ENCODE data around the gene KCNK5. TPM values are rescaled to one million over a fixed set of nuclear protein-coding genes. Genes with fewer than 3 reads are reported as not detected.

KCNK5 gene
- polyA plus RNA-seq, 1 donor, result 31.4 TPM

GRCh38 chr6:39218868-39219567 lies 10.3 kb downstream of the KCNK5 start:
- Histone ChIP-seq H3K4me1 (ENCODE audit: control insufficient read depth, insufficient read depth, low read length) (peaks cover 85% of the 10 kb centered on the region), H3K27ac (ENCODE audit: low read length) (peak overlapping the region; percentile 77)
- DNase-seq, result peak in 1 of 2 donors; percentile 37

GRCh38 chr6:39217177-39217864 lies 12.0 kb downstream of the KCNK5 start:
- peak; percentile 76 to 90 for DNase-seq
- Histone ChIP-seq H3K9me3 (ENCODE audit: control insufficient read depth, low read depth, low read length) (no peaks in the 10 kb centered on the region), H3K36me3 (ENCODE audit: control insufficient read depth, insufficient read depth, low read length) (peaks cover 50% of the 10 kb centered on the region), H3K4me1 (ENCODE audit: control insufficient read depth, insufficient read depth, low read length) (peaks cover 92% of the 10 kb centered on the region), H3K27me3 (ENCODE audit: control insufficient read depth, insufficient read depth, low read length) (no peaks in the 10 kb centered on the region), H3K4me3 (ENCODE audit: low read length) (no peak overlapping the region), H3K27ac (ENCODE audit: low read length) (peak overlapping the region; percentile 77)
- WGBS (ENCODE audit: insufficient coverage, low lambda C conversion rate), result no CpG with 5 or more reads among the region's 11 CpGs

More at GRCh38 chr6:39218868-39219567, 10.3 kb downstream of the KCNK5 start:
- Histone ChIP-seq H3K9me3 (ENCODE audit: control insufficient read depth, low read depth, low read length) (no peaks in the 10 kb centered on the region), H3K4me3 (ENCODE audit: low read length) (no peak overlapping the region), H3K27me3 (ENCODE audit: control insufficient read depth, insufficient read depth, low read length) (no peaks in the 10 kb centered on the region), H3K36me3 (ENCODE audit: control insufficient read depth, insufficient read depth, low read length) (peaks cover 50% of the 10 kb centered on the region)
- WGBS (ENCODE audit: insufficient coverage, low lambda C conversion rate), result no CpG with 5 or more reads among the region's 5 CpGs

- Histone ChIP-seq H3K36me3 (ENCODE audit: control insufficient read depth, insufficient read depth, low read length) (peaks cover 38% of the 10 kb centered on the region), H3K27ac (ENCODE audit: low read length) (peak overlapping the region; percentile 47), H3K9me3 (ENCODE audit: control insufficient read depth, low read depth, low read length) (no peaks in the 10 kb centered on the region), H3K27me3 (ENCODE audit: control insufficient read depth, insufficient read depth, low read length) (no peaks in the 10 kb centered on the region), H3K4me1 (ENCODE audit: control insufficient read depth, insufficient read depth, low read length) (peaks cover 88% of the 10 kb centered on the region), H3K4me3 (ENCODE audit: low read length) (no peak overlapping the region)
- no peak for DNase-seq
- WGBS (ENCODE audit: insufficient coverage, low lambda C conversion rate), result no CpG with 5 or more reads among the region's 10 CpGs
Observed at GRCh38 chr6:39215640-39216158, 13.6 kb downstream of the KCNK5 start.

GRCh38 chr6:39214846-39215639 lies 14.2 kb downstream of the KCNK5 start:
- H3K27ac ChIP-seq (ENCODE audit: low read length), result peak overlapping the region; percentile 47
- H3K4me3 ChIP-seq (ENCODE audit: low read length), result no peak overlapping the region
- H3K27me3 ChIP-seq (ENCODE audit: control insufficient read depth, insufficient read depth, low read length), result no peaks in the 10 kb centered on the region
- peaks cover 89% of the 10 kb centered on the region for H3K4me1 ChIP-seq (ENCODE audit: control insufficient read depth, insufficient read depth, low read length)
- DNase-seq, result no peak
- peaks cover 32% of the 10 kb centered on the region for H3K36me3 ChIP-seq (ENCODE audit: control insufficient read depth, insufficient read depth, low read length)
- whole genome bisulfite sequencing (ENCODE audit: insufficient coverage, low lambda C conversion rate), result no CpG with 5 or more reads among the region's 10 CpGs
- no peaks in the 10 kb centered on the region for H3K9me3 ChIP-seq (ENCODE audit: control insufficient read depth, low read depth, low read length)

GRCh38 chr6:39214120-39214813 lies 15.0 kb downstream of the KCNK5 start:
- Histone ChIP-seq H3K27ac (ENCODE audit: low read length) (peak overlapping the region; percentile 52), H3K4me3 (ENCODE audit: low read length) (no peak overlapping the region), H3K9me3 (ENCODE audit: control insufficient read depth, low read depth, low read length) (no peaks in the 10 kb centered on the region), H3K36me3 (ENCODE audit: control insufficient read depth, insufficient read depth, low read length) (peaks cover 26% of the 10 kb centered on the region), H3K27me3 (ENCODE audit: control insufficient read depth, insufficient read depth, low read length) (no peaks in the 10 kb centered on the region), H3K4me1 (ENCODE audit: control insufficient read depth, insufficient read depth, low read length) (peaks cover 89% of the 10 kb centered on the region)
- DNase-seq, result peak in 1 of 2 donors; percentile 71
- WGBS (ENCODE audit: insufficient coverage, low lambda C conversion rate), result no CpG with 5 or more reads among the region's 8 CpGs

GRCh38 chr6:39213195-39213920 lies 15.9 kb downstream of the KCNK5 start:
- H3K27me3 ChIP-seq (ENCODE audit: control insufficient read depth, insufficient read depth, low read length), result no peaks in the 10 kb centered on the region
- H3K36me3 ChIP-seq (ENCODE audit: control insufficient read depth, insufficient read depth, low read length), result peaks cover 22% of the 10 kb centered on the region
- no CpG with 5 or more reads among the region's 8 CpGs for WGBS (ENCODE audit: insufficient coverage, low lambda C conversion rate)
- H3K27ac ChIP-seq (ENCODE audit: low read length), result no peak overlapping the region
- no peaks in the 10 kb centered on the region for H3K9me3 ChIP-seq (ENCODE audit: control insufficient read depth, low read depth, low read length)
- H3K4me3 ChIP-seq (ENCODE audit: low read length), result no peak overlapping the region
- peaks cover 89% of the 10 kb centered on the region for H3K4me1 ChIP-seq (ENCODE audit: control insufficient read depth, insufficient read depth, low read length)
- DNase-seq, result no peak

GRCh38 chr6:39211183-39211582 lies 18.1 kb downstream of the KCNK5 start:
- Histone ChIP-seq H3K9me3 (ENCODE audit: control insufficient read depth, low read depth, low read length) (no peaks in the 10 kb centered on the region), H3K27ac (ENCODE audit: low read length) (peak overlapping the region; percentile 92), H3K36me3 (ENCODE audit: control insufficient read depth, insufficient read depth, low read length) (peaks cover 20% of the 10 kb centered on the region), H3K4me1 (ENCODE audit: control insufficient read depth, insufficient read depth, low read length) (peaks cover 89% of the 10 kb centered on the region), H3K4me3 (ENCODE audit: low read length) (no peak overlapping the region), H3K27me3 (ENCODE audit: control insufficient read depth, insufficient read depth, low read length) (no peaks in the 10 kb centered on the region)
- no CpG with 5 or more reads among the region's 10 CpGs for WGBS (ENCODE audit: insufficient coverage, low lambda C conversion rate)
- DNase-seq, result peak; percentile 67 to 74

GRCh38 chr6:39210450-39210849 lies 18.8 kb downstream of the KCNK5 start:
- Histone ChIP-seq H3K9me3 (ENCODE audit: control insufficient read depth, low read depth, low read length) (no peaks in the 10 kb centered on the region), H3K4me3 (ENCODE audit: low read length) (no peak overlapping the region), H3K27ac (ENCODE audit: low read length) (peak overlapping the region; percentile 92), H3K27me3 (ENCODE audit: control insufficient read depth, insufficient read depth, low read length) (no peaks in the 10 kb centered on the region), H3K4me1 (ENCODE audit: control insufficient read depth, insufficient read depth, low read length) (peaks cover 90% of the 10 kb centered on the region), H3K36me3 (ENCODE audit: control insufficient read depth, insufficient read depth, low read length) (peaks cover 20% of the 10 kb centered on the region)
- WGBS (ENCODE audit: insufficient coverage, low lambda C conversion rate), result 80% methylated on average over 1 of the region's 5 CpGs
- no peak for DNase-seq

GRCh38 chr6:39209911-39210310 lies 19.4 kb downstream of the KCNK5 start:
- DNase-seq, result no peak
- H3K27me3 ChIP-seq (ENCODE audit: control insufficient read depth, insufficient read depth, low read length), result no peaks in the 10 kb centered on the region
- peaks cover 90% of the 10 kb centered on the region for H3K4me1 ChIP-seq (ENCODE audit: control insufficient read depth, insufficient read depth, low read length)
- H3K4me3 ChIP-seq (ENCODE audit: low read length), result no peak overlapping the region
- no peaks in the 10 kb centered on the region for H3K9me3 ChIP-seq (ENCODE audit: control insufficient read depth, low read depth, low read length)
- WGBS (ENCODE audit: insufficient coverage, low lambda C conversion rate), result 64% methylated on average over 3 of the region's 6 CpGs
- peak overlapping the region; percentile 92 for H3K27ac ChIP-seq (ENCODE audit: low read length)
- peaks cover 18% of the 10 kb centered on the region for H3K36me3 ChIP-seq (ENCODE audit: control insufficient read depth, insufficient read depth, low read length)

Data from large intestine (tissue), 3 donors.